Neural cell (in vitro differentiated cells): ENCODE results near the gene DBX2.

Source experiments
- EP300 ChIP-seq: fragments of 450-650 bp; conservative IDR thresholded peaks from 2 replicates; pipeline ENCODE4 v1.6.1; 2014; ENCODE audit warnings: antibody characterized with exemption, mild to moderate bottlenecking, moderate library complexity; ENCODE audit not compliant: poor library complexity, severe bottlenecking
- TAF1 ChIP-seq: IDR thresholded peaks from 2 replicates; pipeline ENCODE4 v1.6.1; 2012; ENCODE audit warnings: low read depth
- TF ChIP-seq, protein P1 (sequence below): fragments of 450-650 bp; IDR thresholded peaks from 2 replicates; pipeline ENCODE4 v1.5.1; 2014; ENCODE audit warnings: antibody characterized with exemption, mild to moderate bottlenecking, moderate library complexity; ENCODE audit not compliant: poor library complexity, severe bottlenecking

DNA sequence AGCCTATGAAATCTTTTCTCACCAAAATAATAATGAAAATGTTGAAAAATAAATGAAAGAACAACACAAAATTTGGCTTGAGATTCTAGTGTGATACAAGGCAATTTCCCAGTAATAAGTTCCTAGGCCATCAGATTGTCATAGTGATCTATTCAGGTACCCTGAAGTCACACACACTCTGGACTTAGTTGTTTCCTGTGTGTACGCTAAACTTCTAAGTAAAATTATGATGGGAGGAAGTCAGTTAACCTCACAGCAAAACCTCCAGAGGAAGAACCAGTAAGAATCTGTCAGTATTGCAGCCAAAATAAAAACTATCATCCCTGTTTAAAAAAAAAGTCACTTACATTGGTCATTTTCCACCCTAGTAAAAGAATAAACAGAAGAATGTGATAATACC, 81.9 kb downstream of the DBX2 start:
- TF ChIP-seq, protein P1, sequence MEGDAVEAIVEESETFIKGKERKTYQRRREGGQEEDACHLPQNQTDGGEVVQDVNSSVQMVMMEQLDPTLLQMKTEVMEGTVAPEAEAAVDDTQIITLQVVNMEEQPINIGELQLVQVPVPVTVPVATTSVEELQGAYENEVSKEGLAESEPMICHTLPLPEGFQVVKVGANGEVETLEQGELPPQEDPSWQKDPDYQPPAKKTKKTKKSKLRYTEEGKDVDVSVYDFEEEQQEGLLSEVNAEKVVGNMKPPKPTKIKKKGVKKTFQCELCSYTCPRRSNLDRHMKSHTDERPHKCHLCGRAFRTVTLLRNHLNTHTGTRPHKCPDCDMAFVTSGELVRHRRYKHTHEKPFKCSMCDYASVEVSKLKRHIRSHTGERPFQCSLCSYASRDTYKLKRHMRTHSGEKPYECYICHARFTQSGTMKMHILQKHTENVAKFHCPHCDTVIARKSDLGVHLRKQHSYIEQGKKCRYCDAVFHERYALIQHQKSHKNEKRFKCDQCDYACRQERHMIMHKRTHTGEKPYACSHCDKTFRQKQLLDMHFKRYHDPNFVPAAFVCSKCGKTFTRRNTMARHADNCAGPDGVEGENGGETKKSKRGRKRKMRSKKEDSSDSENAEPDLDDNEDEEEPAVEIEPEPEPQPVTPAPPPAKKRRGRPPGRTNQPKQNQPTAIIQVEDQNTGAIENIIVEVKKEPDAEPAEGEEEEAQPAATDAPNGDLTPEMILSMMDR: no peak
- TF ChIP-seq TAF1 (no peak), EP300 (no peak)
